Myocyte (in vitro differentiated cells): Measurements from ENCODE around the gene ERVK3-1. TPM values are rescaled to one million over a fixed set of nuclear protein-coding genes. Genes with fewer than 3 reads are reported as not detected.
"Not testable (repeated sequence)": the region's sequence is repeated elsewhere in the genome, so short reads cannot be mapped to it uniquely, and the experiment has no call there.

Source experiments
- DNase-seq: peaks from one replicate; pipeline ENCODE4 v3.0.0-alpha.2; 2012; ENCODE audit warnings: low read depth
- total RNA-seq: library from RNA; depleted of rRNA; stranded (reverse); fragments of >200 nt; gene quantifications from 2 replicates; pipeline ENCODE4 v1.2.3, GENCODE V29; 2014

ERVK3-1 gene
- total RNA-seq, 1 donor from 2014 or later, result 33.9 TPM

DNA sequence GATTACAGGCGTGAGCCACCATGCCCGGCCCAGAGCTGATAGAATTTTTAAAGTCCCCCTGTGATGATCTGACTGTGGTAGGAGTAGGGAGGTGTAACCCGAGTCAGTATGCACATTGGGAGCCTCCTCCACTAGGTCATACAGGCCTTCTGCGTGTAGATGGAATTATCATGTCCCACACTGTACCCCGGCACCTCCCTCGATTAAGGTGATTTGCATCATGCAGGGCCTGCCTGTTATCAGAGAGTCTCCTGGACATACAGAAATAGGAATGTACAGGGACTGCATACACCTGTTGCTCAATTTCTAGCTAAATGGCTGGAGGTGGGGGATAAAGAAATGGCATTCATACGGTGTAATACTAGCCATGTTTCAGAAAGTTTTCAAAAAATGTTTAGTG lies 922 bp upstream of the ERVK3-1 start:
- DNase-seq, result no peak

DNA sequence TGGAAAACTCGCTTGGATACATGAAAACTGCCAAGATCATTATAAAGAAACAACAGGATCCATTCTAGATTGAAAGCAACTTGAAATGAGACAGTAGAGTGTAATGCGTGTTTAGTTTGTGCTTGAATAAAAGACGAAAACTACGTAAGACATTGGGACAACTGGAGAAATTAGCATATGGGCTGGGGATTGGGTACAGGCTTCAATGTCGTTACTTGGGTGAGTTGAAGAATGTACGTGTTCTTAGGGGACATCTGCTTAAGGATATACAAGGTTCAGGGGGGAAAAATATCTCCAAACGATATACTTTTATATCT lies 471 bp upstream of the ERVK3-1 start:
- no peak for DNase-seq

DNA sequence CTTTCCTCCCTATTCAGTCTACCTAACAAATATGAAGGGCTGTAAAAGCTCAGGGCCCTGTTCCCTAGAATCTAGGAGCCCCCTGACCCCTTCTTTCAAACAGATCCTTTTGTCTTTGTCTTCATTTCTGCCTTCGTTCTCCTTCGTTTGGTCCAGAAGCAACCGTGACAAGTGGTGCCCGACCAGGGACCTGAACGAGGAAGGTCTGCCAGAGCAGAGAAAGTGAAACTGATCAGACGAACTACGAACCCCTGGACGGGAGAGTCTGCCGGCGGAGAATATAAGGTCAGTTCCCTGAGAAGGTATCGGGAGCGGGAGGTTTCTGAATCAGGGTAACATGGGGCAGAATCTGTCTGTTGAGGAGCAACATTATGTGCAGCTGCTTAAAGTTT lies 751 bp downstream of the ERVK3-1 start:
- no peak for DNase-seq

GRCh38 chr19:58307736-58308135 lies 2.6 kb downstream of the ERVK3-1 start:
- peak; percentile 63 for DNase-seq

DNA sequence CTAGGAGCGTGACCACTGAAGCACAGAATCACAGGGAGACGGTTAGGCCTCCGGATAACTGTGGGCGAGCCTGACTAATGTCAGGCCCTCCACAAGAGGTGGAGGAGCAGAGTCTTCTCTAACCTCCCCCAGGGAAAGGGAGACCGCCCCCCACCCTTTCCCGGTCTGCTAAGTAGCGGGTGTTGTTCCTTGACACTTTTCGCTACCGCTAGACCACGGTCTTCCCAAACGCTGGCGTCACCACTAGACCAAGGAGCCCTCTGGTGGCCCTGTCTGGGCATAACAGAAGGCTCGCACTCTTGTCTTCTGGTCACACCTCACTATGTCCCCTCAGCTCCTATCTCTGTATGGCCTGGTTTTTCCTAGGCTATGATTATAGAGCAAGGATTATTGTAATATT lies 5.5 kb downstream of the ERVK3-1 start:
- DNase-seq, result not testable (repeated sequence)

- no peak for DNase-seq
Observed at GRCh38 chr19:58311345-58311865, 6.2 kb downstream of the ERVK3-1 start.

DNA sequence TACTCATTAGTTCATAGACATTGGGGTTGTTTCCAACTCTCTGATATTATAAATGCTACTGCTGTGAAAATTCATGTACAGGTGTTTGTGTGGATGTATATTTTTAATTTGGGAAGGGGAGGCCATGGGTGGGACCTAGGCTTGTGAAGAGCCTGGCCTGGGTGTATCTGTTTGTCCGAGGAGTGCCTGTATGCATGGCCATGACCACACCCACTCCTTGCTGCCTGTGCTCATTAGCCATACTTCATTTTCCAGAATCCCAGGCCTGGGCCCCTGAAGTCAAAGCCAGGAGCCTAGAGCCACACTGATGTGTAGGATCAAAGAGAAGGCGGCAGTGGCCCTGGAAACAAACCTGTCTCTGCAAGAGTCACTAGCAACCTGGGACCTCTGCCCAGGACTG lies 10.4 kb downstream of the ERVK3-1 start:
- no peak for DNase-seq

DNA sequence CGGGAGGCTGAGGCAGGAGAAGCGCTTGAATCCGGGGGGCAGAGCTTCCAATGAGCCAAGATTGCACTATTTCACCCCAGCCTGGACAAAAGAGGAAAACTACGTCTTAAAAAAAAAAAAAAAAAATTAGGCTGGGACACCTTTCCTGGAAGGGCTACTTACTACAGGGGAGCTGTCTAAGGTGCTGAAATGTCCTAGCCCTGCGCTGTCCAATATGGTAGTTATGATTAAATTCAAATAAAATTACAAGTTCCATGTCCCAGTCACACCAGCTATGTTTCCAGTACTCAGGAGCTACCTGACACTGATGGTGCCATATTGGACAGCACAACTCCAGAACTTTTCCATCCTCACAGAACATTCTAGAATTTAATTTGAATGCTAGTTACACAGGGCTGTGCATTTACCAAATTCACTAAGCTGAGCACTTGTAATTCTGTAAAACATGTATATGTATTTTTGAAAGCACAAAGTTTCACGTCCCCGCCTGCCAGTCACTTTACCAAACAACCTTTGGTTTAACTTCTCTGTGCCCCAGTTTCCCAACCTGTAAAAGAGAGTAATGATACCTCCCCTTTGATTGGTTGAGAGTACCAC lies 12.4 kb downstream of the ERVK3-1 start:
- peak; percentile 64 for DNase-seq

DNA sequence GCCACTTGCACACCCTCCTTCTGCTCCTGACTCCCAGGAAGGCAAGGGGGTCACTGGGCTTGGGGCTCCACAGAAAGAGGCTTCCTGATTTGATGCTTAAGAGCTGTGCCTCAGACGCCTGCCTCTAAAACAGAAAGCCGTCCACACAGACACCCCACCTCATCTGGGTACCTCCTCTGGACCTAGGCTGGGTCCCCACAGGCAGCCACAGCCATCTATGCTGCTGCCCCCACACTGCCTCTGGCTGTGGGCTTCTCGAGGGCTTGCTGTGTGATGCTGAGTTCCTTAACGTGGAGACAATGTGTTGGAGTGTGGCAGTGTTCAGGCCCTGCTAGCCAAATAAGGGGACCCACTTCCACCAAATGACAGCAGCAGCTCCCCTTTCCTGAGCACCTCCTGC lies 13.1 kb downstream of the ERVK3-1 start:
- no peak for DNase-seq

DNA sequence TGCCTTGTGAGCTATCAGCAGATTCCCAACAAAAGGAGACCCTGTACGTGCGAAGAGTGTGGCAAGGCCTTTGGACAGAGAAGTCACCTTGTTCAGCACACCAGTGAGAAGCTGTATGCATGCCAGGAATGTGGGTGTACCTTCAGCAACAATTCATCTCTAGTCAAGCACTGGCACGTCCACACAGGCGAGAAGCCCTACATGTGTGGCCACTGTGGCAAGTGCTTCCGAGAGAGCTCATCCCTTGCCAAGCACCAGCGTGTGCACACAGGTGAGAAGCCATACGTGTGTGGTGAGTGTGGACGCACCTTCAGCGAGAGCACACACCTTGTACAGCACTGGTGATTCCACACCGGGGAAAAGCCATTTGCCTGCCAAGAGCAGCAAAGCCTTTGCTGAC lies 14.1 kb downstream of the ERVK3-1 start:
- no peak for DNase-seq

GRCh38 chr19:58325311-58326022 lies 20.3 kb downstream of the ERVK3-1 start:
- no peak for DNase-seq

DNA sequence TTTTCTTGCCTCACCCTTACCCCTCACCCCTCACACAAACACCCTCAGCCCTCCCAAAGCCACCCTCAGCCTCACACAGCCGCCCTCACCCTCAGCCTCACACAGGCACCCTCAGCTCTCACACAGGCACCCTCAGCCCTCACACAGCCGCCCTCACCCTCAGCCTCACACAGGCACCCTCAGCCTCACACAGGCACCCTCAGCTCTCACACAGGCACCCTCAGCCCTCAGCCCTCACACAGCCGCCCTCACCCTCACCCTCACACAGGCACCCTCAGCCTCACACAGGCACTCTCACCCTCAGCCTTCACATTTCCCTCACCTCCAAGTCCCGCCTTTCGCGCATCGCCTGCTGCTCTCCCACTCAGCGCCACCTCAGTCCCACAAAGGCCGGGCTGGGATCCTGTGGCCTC lies 21.3 kb downstream of the ERVK3-1 start:
- DNase-seq, result no peak

- DNase-seq, result peak; percentile 98
Observed at GRCh38 chr19:58326914-58327726, 21.9 kb downstream of the ERVK3-1 start, which contains the start of gene ZSCAN22. ZSCAN22 (plus strand) TSS chr19:58326994; CDS start chr19:58334803, 7,809 bp downstream.

DNA sequence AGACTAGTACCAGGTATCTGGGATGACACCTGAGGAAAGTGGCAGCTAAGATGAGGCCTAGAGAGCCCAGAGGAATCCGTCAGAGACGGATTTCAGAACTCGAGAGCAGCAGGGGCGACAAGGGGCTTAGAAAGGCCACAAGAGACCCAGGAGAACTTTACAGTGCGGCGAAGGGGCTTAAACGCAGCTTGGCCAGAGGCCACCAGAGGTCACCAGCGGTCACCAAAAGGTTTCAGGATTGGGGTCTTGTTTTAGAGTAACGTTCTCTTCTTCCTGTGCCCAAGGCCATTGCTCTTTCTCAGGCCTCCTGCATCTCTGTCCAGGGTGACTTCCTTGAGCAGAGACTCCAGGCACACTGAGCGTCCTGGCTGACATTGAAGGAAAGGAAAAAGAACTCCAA lies 23.8 kb downstream of the ERVK3-1 start:
- DNase-seq, result no peak

DNA sequence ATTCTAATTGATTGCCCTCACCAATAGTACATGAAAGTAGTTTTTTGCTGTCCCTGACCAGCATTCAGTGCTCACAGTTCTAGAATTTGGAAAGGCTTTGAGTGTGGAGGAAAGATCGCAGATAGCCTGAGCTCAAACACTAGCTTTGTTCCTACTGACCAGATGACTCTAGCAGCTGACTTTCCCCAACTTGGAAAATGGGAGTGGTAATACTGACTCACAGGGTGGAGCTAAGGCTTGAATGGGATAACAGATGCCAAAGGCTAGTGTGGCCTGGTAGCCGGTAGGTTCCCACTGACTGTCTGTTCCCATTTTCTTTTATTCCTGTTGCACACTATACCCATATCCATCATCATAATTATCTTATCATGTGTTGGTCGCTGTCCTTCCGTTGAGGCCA lies 25.3 kb downstream of the ERVK3-1 start:
- peak; percentile 97 for DNase-seq

DNA sequence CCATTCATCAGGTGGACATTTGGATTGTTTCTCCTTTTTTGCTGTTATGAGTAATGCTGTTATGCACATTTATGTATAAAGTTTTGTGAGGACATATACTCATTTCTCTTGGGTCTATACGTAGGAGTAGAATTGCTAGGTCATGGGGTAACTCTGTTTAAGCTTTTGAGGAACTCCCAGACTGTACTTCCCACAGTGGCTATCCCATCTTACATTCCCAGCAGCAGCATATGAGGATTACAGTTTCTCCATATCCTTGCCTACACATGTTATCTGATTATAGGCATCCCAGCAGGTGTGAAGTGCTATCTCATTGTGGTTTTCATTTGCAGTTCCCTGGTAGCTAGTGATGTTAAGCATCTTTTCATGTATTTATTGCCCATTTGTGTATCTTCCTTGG lies 27.5 kb downstream of the ERVK3-1 start:
- DNase-seq, result no peak

DNA sequence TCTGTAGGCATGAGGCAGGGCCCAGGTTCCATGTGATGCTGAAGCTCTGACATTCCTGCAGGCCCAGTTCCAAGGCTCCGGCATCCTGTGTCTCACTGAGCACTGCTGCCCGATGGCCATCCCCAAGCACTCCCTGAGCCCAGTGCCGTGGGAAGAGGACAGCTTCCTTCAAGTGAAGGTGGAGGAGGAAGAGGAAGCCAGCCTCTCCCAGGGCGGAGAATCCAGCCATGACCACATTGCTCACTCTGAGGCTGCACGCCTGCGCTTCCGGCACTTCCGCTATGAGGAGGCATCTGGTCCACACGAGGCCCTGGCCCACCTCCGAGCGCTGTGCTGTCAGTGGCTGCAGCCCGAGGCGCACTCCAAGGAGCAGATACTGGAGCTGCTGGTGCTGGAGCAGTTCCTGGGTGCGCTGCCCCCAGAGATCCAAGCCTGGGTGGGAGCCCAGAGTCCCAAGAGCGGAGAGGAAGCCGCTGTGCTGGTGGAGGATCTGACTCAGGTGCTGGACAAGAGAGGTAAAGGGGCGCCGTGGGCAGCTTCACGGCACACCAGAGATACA lies 29.6 kb downstream of the ERVK3-1 start:
- no peak for DNase-seq

DNA sequence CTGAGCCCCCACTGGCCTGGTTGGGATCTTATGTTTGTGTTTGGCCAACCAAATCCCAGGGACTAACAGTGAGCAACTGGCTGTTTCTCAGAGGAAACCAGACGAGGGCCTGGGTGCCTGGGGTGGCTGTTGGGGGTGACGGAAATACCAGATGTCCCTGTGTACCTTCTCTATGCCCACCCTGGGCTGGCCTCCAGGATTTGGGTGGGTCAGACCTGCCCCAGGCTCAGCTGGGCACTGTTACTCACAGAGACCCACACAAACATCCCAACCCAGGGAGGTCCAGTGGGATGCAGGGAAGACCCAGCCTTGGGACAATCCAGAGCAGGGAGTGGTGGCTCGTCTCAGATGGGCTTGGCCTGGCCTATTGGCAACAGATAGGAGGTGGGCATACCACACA lies 30.5 kb downstream of the ERVK3-1 start:
- DNase-seq, result no peak

DNA sequence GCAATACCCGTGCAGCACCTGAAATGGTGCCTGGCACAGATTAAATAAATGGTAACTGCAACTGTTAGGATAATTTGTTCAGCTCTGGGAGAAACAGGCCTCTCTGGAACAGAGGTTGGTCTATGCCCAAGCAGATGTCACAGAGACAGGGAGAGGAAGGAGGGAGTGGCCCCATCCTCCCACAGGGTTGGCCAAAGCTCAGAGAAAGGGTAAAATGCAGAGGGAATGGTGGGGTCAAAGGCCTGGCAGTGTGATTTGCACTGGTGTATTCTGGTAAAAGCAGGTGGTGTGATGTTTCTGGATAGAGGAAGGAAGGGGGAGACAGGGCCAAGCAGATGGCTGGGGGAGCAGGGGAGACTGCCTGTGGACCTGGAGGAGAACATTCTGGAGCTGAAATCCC lies 31.0 kb downstream of the ERVK3-1 start:
- DNase-seq, result no peak

- no peak for DNase-seq
Observed at GRCh38 chr19:58336820-58337219, 31.6 kb downstream of the ERVK3-1 start.

GRCh38 chr19:58338336-58338735 lies 33.2 kb downstream of the ERVK3-1 start:
- DNase-seq, result no peak
